Transverse colon (tissue), 4 donors: ENCODE results near the gene ALB. TPM values are rescaled to one million over a fixed set of nuclear protein-coding genes. Genes with fewer than 3 reads are reported as not detected.

Experiments used
- DNase-seq: peaks from one replicate; pipeline ENCODE4 v3.0.0-alpha.2; 2019
- H3K27ac ChIP-seq, 4 donors: fragments of 200-600 bp; sonication (generic); 2 replicates each; pipeline ENCODE4 v1.5.1; 2016 to 2018; ENCODE audit warnings: inconsistent platforms in 4 of 4
- H3K27me3 ChIP-seq: fragments of 200-600 bp; sonication (generic); 2 replicates; pipeline ENCODE4 v1.5.1; 2017; ENCODE audit warnings: inconsistent platforms
- H3K36me3 ChIP-seq, 4 donors: fragments of 200-600 bp; sonication (generic); 2 replicates each; pipeline ENCODE4 v1.5.1; 2017 to 2019; ENCODE audit warnings: inconsistent platforms in 4 of 4
- H3K4me1 ChIP-seq, 4 donors: fragments of 200-600 bp; sonication (generic); 2 replicates each; pipeline ENCODE4 v1.5.1; 2017 to 2020; ENCODE audit warnings: inconsistent platforms in 4 of 4
- H3K4me3 ChIP-seq, 4 donors: fragments of 200-600 bp; sonication (generic); 1 replicate in 1 of 4; 2 replicates in 3 of 4; pipeline versions ENCODE4 v1.5.1 to v1.6.1; 2017 to 2019; ENCODE audit warnings: inconsistent platforms in 4 of 4
- H3K9me3 ChIP-seq, 2 donors: fragments of 200-600 bp; sonication (generic); 2 replicates each; pipeline ENCODE4 v1.5.1; 2017 to 2019; ENCODE audit warnings: inconsistent platforms in 2 of 2
- EP300 ChIP-seq: sonication (generic); formaldehyde crosslinking; IDR thresholded peaks from one replicate; pipeline ENCODE4 v1.6.1; 2017; ENCODE audit warnings: antibody characterized with exemption, low read depth
- POLR2A ChIP-seq: fragments of 450-650 bp; IDR thresholded peaks from one replicate; pipeline ENCODE4 v1.6.1; 2016; ENCODE audit warnings: antibody characterized with exemption, mild to moderate bottlenecking, moderate library complexity
- POLR2AphosphoS5 ChIP-seq, 3 donors: sonication (generic); formaldehyde crosslinking; IDR thresholded peaks; one replicate each; pipeline ENCODE4 v1.6.1; 2016; ENCODE audit warnings: antibody characterized with exemption in 3 of 3
- WGBS, 2 donors: methylation state at CpG; one replicate each; pipeline ENCODE4 v1.1.5; 2018; ENCODE audit warnings: low coverage in 1 of 2; 5-methylcytosine and 5-hydroxymethylcytosine counted together
- in situ Hi-C, 4 donors: fragments of 200-750 bp; cut with MboI; loops; one replicate each; pipeline versions ENCODE4 v1.15.0 to v1.15.1; 2017; ENCODE audit warnings: low sequenced_read_pairs in 3 of 4, low pct_ligation_motif_present in 1 of 4, low pct_unique_long_range_greater_than_20kb in 1 of 4
- intact Hi-C: fragments of 100-400 bp; cut with DNase I; formaldehyde crosslinking; loops from one replicate; pipeline ENCODE4 v1.15.1; 2023; ENCODE audit warnings: low total_unique reads
- total RNA-seq, 4 donors: library from RNA; depleted of rRNA; stranded (reverse); fragments of >200 nt; gene quantifications; one replicate each; pipeline ENCODE4 v1.1.0, GENCODE V29; 2016
- TF ChIP-seq, protein P1 (sequence below), 5 experiments: fragments of 200-600 bp in 3 of 5; fragments of 450-650 bp in 2 of 5; sonication (generic) in 3 of 5; IDR thresholded peaks; 1 replicate in 2 of 5; 2 replicates in 3 of 5; pipeline ENCODE4 v1.5.1; 2016 to 2017; ENCODE audit warnings: antibody characterized with exemption in 5 of 5, inconsistent platforms in 3 of 5, mild to moderate bottlenecking in 2 of 5, moderate library complexity in 1 of 5

Gene ALB
- total RNA-seq, 4 donors from 2014 or later: 0.64 TPM; not detected in 3

DNA sequence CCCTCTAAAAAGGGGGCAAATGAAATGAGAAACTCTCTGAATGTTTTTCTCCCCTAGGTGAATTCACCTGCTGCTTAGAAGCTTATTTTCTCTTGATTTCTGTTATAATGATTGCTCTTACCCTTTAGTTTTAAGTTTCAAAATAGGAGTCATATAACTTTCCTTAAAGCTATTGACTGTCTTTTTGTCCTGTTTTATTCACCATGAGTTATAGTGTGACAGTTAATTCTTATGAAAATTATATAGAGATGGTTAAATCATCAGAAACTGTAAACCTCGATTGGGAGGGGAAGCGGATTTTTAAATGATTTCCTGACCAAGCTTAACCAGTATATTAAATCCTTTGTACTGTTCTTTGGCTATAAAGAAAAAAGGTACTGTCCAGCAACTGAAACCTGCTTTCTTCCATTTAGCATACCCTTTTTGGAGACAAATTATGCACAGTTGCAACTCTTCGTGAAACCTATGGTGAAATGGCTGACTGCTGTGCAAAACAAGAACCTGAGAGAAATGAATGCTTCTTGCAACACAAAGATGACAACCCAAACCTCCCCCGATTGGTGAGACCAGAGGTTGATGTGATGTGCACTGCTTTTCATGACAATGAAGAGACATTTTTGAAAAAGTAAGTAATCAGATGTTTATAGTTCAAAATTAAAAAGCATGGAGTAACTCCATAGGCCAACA, 4.2 kb downstream of the ALB start:
- TF ChIP-seq EP300 (no peak), POLR2A (no peak), POLR2AphosphoS5 (IDR thresholded peaks at IDR 0.05) (no peak)
- TF ChIP-seq, protein P1, sequence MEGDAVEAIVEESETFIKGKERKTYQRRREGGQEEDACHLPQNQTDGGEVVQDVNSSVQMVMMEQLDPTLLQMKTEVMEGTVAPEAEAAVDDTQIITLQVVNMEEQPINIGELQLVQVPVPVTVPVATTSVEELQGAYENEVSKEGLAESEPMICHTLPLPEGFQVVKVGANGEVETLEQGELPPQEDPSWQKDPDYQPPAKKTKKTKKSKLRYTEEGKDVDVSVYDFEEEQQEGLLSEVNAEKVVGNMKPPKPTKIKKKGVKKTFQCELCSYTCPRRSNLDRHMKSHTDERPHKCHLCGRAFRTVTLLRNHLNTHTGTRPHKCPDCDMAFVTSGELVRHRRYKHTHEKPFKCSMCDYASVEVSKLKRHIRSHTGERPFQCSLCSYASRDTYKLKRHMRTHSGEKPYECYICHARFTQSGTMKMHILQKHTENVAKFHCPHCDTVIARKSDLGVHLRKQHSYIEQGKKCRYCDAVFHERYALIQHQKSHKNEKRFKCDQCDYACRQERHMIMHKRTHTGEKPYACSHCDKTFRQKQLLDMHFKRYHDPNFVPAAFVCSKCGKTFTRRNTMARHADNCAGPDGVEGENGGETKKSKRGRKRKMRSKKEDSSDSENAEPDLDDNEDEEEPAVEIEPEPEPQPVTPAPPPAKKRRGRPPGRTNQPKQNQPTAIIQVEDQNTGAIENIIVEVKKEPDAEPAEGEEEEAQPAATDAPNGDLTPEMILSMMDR (IDR thresholded peaks at IDR 0.05): no peak
- no peak overlapping the region for H3K27ac ChIP-seq
- no peak for DNase-seq
- no peaks in the 10 kb centered on the region for H3K9me3 ChIP-seq
- intact Hi-C loops (no loop called here), in situ Hi-C loops (no loop called here)
- 82 to 88% methylated on average over 4 of the region's 4 CpGs for WGBS, 2 donors
- no peaks in the 10 kb centered on the region for H3K36me3 ChIP-seq
- no peaks in the 10 kb centered on the region for H3K27me3 ChIP-seq
- H3K4me3 ChIP-seq: no peak overlapping the region
- H3K4me1 ChIP-seq: no peaks in the 10 kb centered on the region

DNA sequence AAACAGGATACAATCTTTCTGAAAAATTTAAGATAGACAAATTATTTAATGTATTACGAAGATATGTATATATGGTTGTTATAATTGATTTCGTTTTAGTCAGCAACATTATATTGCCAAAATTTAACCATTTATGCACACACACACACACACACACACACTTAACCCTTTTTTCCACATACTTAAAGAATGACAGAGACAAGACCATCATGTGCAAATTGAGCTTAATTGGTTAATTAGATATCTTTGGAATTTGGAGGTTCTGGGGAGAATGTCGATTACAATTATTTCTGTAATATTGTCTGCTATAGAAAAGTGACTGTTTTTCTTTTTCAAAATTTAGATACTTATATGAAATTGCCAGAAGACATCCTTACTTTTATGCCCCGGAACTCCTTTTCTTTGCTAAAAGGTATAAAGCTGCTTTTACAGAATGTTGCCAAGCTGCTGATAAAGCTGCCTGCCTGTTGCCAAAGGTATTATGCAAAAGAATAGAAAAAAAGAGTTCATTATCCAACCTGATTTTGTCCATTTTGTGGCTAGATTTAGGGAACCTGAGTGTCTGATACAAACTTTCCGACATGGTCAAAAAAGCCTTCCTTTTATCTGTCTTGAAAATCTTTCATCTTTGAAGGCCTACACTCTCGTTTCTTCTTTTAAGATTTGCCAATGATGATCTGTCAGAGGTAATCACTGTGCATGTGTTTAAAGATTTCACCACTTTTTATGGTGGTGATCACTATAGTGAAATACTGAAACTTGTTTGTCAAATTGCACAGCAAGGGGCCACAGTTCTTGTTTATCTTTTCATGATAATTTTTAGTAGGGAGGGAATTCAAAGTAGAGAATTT, 5.2 kb downstream of the ALB start:
- WGBS, 2 donors: 76 to 83% methylated on average over 6 of the region's 6 CpGs
- Histone ChIP-seq H3K4me1 (no peaks in the 10 kb centered on the region), H3K36me3 (no peaks in the 10 kb centered on the region), H3K27ac (no peak overlapping the region), H3K27me3 (no peaks in the 10 kb centered on the region), H3K4me3 (no peak overlapping the region), H3K9me3 (no peaks in the 10 kb centered on the region)
- TF ChIP-seq POLR2AphosphoS5 (IDR thresholded peaks at IDR 0.05) (no peak), EP300 (no peak), POLR2A (no peak)
- TF ChIP-seq, protein P1 (IDR thresholded peaks at IDR 0.05): no peak
- intact Hi-C loops (no loop called here), in situ Hi-C loops (no loop called here)
- DNase-seq: no peak

GRCh38 chr4:73409978-73410548, 6.0 kb downstream of the ALB start:
- 84 to 87% methylated on average over 8 of the region's 8 CpGs for WGBS, 2 donors
- in situ Hi-C loops (no loop called here), intact Hi-C loops (no loop called here)

More at GRCh38 chr4:73409978-73410548, 6.0 kb downstream of the ALB start:
- no peak for DNase-seq
- Histone ChIP-seq H3K4me1 (no peaks in the 10 kb centered on the region), H3K27ac (no peak overlapping the region), H3K36me3 (no peaks in the 10 kb centered on the region), H3K27me3 (no peaks in the 10 kb centered on the region), H3K4me3 (no peak overlapping the region), H3K9me3 (no peaks in the 10 kb centered on the region)
- no peak for TF ChIP-seq EP300
- no peak for TF ChIP-seq POLR2AphosphoS5 (IDR thresholded peaks at IDR 0.05)
- TF ChIP-seq POLR2A: no peak
- TF ChIP-seq, protein P1 (IDR thresholded peaks at IDR 0.05): no peak
